HL-60 (cell line): Measurements from ENCODE around the gene GFOD2.

ENCODE experiments used
- DNase-seq, 2 experiments: peaks; one replicate each; pipeline ENCODE4 v3.0.0-alpha.2; 2010 to 2020; ENCODE audit warnings: low read depth in 1 of 2, low spot score in 1 of 2
- H3K27ac ChIP-seq: fragments of 250-450 bp; sonication (Bioruptor Pico); replicated peaks from 2 replicates; pipeline ENCODE4 v1.5.1; 2020; ENCODE audit warnings: mild to moderate bottlenecking, moderate library complexity
- H3K27me3 ChIP-seq: fragments of 250-450 bp; sonication (Bioruptor Pico); 2 replicates; pipeline ENCODE4 v1.5.1; 2021; ENCODE audit warnings: mild to moderate bottlenecking, moderate library complexity; ENCODE audit not compliant: insufficient read depth, poor library complexity, severe bottlenecking
- H3K4me3 ChIP-seq: replicated peaks from 2 replicates; pipeline ENCODE4 v1.5.1; 2011; ENCODE audit warnings: mild to moderate bottlenecking, control low read depth, low read length; ENCODE audit not compliant: insufficient read depth
- CTCF ChIP-seq: IDR thresholded peaks from one replicate; pipeline ENCODE4 v1.5.1; 2011; ENCODE audit warnings: low read length, control low read depth, inconsistent platforms; ENCODE audit not compliant: insufficient read depth
- GABPA ChIP-seq: IDR thresholded peaks from 2 replicates; pipeline ENCODE4 v1.6.1; 2012; ENCODE audit warnings: low read depth
- POLR2AphosphoS5 ChIP-seq: IDR thresholded peaks from 2 replicates; pipeline ENCODE4 v1.6.1; 2012; ENCODE audit warnings: low read depth
- SPI1 ChIP-seq: IDR thresholded peaks from 2 replicates; pipeline ENCODE4 v1.6.1; 2012; ENCODE audit warnings: low read depth, mild to moderate bottlenecking, borderline replicate concordance
- TF ChIP-seq, protein P1 (sequence below): IDR thresholded peaks from 2 replicates; pipeline ENCODE4 v1.6.1; 2012; ENCODE audit warnings: low read depth; ENCODE audit not compliant: insufficient replicate concordance

The GFOD2 gene

GRCh38 chr16:67655363-67655762 is 63.8 kb downstream of the GFOD2 start:
- no peak for DNase-seq
- no peak overlapping the region for H3K27ac ChIP-seq
- no peaks in the 10 kb centered on the region for H3K27me3 ChIP-seq
- TF ChIP-seq CTCF (no peak), GABPA (no peak), SPI1 (no peak), POLR2AphosphoS5 (no peak)
- TF ChIP-seq, protein P1, sequence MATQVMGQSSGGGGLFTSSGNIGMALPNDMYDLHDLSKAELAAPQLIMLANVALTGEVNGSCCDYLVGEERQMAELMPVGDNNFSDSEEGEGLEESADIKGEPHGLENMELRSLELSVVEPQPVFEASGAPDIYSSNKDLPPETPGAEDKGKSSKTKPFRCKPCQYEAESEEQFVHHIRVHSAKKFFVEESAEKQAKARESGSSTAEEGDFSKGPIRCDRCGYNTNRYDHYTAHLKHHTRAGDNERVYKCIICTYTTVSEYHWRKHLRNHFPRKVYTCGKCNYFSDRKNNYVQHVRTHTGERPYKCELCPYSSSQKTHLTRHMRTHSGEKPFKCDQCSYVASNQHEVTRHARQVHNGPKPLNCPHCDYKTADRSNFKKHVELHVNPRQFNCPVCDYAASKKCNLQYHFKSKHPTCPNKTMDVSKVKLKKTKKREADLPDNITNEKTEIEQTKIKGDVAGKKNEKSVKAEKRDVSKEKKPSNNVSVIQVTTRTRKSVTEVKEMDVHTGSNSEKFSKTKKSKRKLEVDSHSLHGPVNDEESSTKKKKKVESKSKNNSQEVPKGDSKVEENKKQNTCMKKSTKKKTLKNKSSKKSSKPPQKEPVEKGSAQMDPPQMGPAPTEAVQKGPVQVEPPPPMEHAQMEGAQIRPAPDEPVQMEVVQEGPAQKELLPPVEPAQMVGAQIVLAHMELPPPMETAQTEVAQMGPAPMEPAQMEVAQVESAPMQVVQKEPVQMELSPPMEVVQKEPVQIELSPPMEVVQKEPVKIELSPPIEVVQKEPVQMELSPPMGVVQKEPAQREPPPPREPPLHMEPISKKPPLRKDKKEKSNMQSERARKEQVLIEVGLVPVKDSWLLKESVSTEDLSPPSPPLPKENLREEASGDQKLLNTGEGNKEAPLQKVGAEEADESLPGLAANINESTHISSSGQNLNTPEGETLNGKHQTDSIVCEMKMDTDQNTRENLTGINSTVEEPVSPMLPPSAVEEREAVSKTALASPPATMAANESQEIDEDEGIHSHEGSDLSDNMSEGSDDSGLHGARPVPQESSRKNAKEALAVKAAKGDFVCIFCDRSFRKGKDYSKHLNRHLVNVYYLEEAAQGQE = no peak
- no peak overlapping the region for H3K4me3 ChIP-seq

DNA sequence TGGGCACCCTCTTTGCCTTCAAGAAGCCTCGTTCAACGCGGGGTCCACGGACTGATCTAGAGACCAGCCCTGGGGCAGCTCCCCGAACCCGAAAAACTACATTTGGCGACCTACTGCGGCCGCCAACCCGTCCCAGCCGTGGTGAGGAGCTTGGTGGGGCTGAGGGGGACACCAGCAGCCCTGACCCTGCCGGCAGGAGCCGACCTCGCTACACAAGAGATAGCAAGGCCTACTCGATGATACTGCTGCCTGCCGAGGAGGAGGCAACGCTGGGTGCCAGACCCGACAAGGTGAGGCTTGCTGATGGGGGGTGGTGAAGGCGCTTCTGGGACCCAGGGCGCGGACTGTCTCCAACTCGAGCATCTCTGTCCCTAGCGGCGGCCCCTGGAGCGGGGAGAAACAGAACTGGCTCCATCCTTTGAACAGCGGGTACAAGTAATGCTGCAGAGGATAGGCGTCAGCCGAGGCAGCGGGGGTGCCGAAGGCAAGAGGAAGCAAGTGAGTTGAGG is 64.7 kb downstream of the GFOD2 start:
- TF ChIP-seq, protein P1 = no peak
- no peak for TF ChIP-seq GABPA
- no peak for TF ChIP-seq SPI1
- TF ChIP-seq CTCF = no peak
- no peak for TF ChIP-seq POLR2AphosphoS5
- no peak for DNase-seq
- H3K4me3 ChIP-seq = no peak overlapping the region
- H3K27ac ChIP-seq = no peak overlapping the region
- no peaks in the 10 kb centered on the region for H3K27me3 ChIP-seq

- DNase-seq = no peak
- H3K27ac ChIP-seq = no peak overlapping the region
- no peak overlapping the region for H3K4me3 ChIP-seq
- TF ChIP-seq POLR2AphosphoS5 (no peak), GABPA (no peak), SPI1 (no peak), CTCF (no peak)
- TF ChIP-seq, protein P1 = no peak
- no peaks in the 10 kb centered on the region for H3K27me3 ChIP-seq
Measured at GRCh38 chr16:67653789-67654402, 65.2 kb downstream of the GFOD2 start.
